NOMO-1 (cell line): ENCODE measurements around the gene PNMA1.

ENCODE experiments used
- DNase-seq, 2 experiments: peaks; one replicate each; lab custom pipeline; 2025; ENCODE audit not compliant: unreplicated experiment in 2 of 2; lab: John Stamatoyannopoulos, UW

The PNMA1 gene, protein sequence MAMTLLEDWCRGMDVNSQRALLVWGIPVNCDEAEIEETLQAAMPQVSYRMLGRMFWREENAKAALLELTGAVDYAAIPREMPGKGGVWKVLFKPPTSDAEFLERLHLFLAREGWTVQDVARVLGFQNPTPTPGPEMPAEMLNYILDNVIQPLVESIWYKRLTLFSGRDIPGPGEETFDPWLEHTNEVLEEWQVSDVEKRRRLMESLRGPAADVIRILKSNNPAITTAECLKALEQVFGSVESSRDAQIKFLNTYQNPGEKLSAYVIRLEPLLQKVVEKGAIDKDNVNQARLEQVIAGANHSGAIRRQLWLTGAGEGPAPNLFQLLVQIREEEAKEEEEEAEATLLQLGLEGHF

DNA sequence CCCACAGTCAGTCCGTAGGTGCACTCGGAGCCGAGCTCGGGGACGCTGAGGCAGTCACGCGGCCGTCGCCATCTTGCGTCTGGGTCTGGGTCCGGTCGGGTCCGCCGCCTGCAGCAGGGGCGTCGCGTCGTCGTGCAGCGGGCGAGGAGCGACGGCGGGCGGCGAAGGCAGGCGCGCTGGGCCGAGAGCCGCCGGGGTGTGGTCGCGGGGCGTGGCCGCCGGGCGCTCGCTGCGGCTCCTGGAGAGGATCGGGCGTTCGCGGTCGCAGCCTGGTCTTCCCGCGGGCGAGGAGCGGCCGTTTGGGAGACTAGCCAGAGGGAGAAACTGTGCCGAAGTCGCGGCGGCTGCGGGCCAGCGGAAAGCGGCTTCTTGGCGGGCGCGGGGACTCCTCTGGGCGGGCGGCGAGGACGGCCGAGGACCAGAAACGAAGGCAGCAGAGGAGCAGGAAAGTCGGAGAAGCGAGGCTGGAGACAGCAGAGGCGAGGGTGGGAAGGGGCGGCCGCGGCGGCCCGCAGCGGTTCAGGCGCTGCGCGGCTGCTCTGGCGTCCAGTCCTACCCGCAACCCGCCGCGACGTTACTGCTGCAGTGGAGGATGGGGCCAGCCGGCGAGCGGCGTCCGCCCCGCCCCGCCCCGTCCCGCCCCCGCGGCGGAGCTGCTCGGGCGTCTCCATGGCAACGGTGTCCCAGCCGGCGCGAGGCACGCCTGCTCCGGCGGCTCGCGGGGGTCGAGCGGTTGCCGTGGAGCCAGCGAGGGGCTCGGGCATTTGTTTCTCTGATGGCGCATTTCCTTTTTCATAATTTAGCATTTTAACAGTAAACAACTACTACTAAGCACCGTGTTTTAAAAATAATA lies at the start of gene PNMA1:
TSS of gene PNMA1 (minus strand) at position 582 of the 853 bp plus-strand sequence. CDS start 745 bp downstream, outside the sequence.
- DNase-seq, result peak; percentile 73 to 75

DNA sequence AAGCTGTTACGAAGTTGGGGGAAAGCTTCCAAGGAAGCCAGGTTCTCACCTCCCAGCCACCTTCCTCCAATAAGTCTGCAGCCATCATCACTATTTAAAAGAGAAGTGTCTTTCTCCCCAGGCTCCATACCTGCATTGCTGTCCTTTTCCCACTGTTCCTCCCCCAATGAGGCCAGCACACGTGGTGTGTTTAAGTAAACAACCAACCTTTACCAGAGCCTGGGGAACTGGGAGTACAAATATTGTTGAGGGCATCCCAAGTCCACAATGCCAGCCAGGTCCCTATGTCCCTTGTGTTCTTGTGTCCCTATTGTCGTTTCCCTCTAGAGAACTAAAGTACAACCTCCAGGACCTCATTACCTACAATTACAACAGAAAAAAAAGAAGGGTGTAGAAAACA lies 49.2 kb upstream of the PNMA1 start:
- DNase-seq, result no peak

DNA sequence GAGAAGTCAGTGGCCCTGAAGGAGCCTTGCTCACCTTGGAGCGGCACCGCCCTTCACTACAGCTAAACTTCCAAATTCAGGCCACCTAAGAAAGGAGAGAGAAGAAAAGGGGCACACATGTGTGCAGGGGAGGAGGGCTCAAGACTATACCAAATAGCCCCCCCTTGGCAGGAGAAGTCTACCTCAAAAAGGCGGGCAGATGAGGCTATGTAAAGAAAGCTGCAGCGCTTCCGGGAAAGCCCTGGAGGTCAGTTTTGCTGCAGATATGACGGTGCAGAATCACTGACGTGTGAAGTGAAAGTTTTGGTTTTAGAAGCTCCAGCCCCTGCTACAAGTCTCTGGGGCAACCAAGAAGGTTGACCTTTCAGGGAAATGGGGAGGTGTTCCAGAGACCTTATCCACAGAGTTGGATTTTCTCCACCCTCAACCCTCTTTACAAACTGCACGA lies 48.2 kb upstream of the PNMA1 start:
- peak; percentile 36 to 43 for DNase-seq

DNA sequence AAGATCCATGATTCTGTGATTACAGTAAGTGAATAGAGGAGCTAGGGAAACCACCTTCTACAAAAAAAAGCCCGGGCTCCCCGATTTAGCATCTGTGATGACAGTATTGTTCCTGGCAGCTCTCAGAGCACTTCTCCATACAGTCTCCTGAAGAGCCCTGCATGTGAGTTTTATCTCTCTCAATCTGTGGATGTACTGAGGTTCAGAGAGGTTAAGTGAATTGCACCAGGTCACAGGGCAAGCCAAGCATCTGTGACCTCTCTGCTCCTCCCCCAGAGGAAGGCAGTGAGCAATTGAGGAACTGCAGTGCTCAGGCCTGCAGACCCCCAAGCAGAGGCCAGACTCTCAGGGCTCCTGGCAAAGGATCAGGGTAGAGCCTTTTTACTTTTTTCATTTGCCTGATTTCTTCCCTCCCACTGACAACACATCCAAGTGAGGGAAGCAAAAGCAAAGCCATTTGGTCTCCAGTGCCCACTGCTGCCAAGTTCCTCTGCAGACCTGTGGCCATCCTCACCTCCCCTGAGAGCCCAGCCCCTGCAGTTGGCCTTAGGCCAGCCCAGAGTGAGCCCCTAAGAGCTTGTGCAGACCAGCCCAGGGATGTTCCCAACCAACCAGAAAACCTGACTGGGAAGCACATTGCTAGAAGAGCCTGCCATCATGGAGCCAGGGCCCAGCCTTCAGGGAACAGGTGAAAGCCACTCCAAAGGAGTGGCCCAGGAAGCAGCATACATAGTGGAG lies 47.6 kb upstream of the PNMA1 start:
- DNase-seq, result no peak

DNA sequence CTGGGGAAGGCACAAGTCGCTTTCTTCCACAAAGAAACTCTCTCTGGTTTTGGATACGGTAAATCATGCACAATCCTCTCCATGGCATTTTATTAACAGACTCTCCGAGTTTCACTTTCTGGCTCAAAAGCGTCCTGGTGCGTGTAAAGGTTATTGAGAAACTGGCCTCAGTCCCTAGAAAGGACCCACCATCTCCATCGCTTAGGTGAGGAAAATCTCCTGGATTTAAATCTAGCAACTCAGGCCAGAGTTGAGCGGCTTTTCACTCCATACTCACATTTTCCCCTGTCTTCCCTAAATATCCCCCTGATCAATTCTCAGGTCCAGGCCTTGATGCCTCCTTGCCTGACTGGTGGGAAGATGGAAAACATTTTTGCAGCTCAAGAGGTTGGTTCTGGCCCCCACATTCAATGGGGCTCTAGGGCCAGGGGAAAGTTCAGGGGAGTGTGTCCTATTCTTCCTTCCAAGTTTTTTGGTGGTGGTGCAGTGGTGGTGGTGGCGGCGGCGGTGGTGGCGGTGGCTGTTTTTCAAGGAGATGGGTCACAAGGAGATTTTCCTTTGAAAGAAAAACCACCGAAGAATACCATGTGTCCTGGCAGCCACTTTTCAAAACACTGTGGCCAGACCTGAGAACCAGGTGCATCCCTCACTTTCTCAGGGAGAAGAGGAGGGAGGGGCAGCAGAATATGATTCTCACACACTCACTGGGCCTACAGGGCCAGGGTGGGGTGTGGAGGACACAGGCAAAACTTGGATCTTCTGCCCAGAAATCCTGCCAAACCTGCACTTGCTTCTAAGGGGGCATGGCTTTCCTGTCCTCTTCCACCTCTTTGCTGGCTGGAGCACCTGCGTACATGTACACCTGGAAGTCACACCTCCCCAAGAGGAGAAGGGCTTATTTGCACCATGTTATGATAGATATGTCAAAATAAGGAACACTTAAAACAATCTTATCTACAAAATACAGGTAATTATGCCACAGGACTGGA lies 46.7 kb upstream of the PNMA1 start:
- peak in 1 of 2 experiments; percentile 57 for DNase-seq

DNA sequence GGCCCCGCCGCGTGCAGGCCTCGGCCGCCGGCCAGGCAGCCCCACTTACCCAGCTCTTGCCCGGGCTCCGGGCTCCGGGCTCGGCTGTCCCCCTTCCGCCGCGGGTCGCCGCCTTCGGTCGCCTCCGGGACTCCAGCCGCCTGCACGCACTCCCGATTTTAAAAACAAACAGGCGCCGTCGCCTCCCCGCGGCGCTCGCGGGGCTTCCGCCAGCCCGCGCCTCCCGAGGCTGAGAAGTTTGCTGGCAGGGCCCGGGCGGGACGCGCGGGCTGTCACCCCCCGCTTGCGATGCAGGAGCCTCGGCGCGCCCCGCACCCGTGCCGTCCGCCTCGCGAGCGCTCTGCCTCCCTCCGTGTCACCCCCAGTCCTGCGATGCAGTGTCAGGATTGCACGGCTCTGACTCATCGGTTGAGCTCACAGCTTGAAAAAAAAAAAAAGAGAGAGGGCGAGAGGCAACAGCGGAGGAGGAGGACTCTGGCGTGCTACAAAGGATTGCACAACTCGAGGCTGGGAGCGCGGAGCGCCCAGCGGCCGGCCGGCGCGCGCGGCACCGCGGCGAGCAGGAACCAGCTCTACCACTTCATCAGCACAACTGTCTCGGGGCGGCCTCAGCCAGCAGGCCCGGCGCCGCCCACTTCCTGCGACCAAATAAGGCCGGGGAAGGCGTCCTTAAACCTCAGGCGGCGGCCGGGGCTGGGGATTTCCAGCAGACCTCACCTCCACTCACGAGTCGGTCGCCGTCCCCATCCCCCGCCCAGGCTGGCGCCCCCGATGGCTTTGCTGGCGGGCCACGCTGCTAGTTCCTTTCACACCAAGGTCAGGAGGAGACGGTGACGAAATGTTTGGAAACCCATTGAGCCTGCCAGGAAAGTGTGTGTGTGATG lies 45.8 kb upstream of the PNMA1 start:
- peak; percentile 98 to 99 for DNase-seq

DNA sequence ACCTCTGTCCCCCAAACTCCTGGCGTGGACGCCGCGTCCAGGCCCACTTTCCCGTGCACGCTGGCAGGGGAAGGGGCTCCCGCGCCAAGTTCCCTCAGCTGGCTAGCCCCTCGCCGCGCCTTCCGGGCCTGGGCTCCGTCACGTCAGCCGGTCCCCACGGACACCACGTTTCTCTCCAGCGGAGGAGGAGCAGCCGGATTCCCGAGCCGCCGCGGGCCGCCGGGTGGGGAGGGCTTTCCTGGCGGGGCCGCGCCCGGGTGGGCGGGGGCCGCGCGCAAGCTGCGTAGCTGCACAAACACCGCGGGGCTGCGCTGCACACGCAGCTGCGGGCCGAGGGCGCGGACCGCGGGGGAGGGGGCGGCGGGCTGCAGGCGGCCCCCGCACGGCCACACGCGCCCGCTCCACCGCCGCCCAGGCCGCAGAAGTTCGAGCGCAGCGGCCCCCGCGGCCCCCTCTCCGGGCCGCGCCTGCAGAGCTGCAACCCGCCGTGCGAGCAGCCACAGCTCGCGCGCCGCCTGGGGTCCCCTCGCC lies 45.1 kb upstream of the PNMA1 start:
- DNase-seq, result peak in 1 of 2 experiments; percentile 25

DNA sequence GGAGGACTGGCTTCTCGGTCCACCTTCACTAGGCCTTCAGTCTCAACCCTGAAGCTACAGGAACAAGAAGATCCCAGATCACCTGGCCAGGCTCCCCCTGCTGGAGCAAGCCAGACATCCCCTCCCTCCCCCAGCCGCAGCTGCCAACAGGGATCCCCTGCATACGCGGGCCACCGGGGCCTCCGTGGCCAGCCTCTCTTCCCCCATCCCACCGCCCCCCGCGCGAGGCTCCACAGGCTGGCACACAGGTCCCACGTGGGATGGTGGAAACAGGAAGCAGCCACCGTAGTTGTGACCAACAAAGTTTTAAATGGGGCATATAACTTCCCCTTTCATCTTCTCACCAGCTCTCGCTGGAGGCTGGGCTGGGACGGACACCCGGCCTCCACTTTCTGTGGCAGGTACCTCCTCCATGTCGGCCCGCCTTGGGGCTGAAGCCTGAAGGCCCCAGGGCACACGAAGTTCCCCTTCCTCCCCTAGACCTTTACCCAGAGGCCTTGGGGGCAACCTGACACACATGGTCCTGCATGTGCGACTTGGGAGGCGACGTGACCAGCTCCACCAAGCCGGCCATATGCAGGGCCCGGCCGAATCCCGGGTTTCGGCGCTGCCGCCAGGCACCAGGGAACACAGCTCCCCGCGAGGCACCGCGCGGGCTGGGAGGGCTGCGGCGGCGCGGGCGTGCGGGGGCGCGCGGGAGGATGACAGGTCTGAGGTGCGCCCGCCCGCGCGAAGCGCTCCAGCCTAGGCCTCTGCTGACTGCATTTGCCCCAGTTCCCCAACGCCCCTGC lies 44.4 kb upstream of the PNMA1 start:
- DNase-seq, result peak; percentile 79 to 95

DNA sequence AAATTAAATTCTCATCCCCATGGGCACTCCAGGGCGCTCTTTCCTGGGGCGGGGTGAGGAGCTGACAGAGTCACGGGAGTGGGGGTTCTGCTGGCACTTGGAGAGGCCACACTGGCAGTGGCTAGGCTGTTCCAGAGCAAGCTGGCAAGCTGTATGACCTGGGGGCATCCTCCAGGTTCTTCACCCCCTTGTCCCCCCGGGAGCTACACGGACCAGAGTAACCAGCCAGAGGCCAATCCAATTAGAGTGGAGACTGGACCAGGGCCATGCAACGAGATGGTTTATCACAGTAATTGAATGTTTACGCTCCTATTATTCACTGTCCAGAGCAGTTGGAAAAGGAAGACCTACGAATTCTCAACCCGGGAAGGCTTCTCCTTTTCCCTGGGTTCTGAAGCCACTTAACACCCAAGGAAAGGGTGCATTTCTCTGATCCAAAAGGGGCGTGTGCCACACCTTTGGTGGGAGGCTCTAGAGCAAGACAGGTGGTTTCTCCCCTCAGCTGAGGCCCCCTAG lies 43.8 kb upstream of the PNMA1 start:
- no peak for DNase-seq

DNA sequence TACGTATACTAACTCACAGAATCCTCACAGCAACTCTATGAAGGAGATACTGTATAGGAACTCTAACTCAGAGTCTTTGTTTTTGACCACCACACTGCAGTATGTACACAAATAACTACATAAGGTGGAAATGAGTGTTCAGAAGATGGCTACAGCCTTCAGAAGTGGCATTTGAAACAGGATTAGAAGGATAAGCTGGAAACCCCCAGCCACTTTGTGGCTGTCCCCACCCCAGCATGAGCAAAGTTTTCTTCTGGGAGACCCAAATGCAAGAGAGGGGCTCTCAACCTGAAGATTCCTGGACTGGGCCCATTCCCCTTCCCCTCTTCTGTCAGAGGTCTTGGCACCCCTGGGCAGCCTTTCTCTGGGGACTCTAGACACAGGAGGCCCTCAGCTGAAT lies 43.2 kb upstream of the PNMA1 start:
- no peak for DNase-seq

DNA sequence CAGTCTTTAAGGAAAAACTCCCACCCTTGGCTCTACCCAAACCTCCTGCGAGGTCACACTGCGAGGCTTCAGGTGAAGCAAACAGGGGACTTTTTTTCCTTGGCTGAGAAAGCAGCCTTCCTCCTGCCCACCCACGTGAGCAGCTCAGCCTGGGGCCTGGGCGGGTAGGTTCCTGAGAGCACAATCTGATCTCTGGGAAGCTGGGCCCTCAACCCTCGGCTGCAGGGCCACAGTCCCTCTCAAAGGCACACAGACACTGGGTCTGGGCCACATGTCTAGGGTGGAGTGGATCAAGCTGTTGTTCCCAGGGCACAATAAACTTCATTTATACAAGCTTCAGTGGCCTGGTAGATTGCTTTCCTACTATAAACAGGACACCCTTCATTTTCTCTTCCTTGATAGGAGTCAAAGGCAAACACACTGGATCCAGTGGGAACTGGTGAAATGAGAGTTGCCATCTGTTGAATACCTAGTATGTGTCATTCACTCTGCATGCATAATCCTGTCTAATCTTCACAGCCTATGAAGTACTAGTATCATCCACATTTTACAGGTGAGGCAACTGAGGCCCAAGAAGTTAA lies 41.3 kb upstream of the PNMA1 start:
- DNase-seq, result no peak

DNA sequence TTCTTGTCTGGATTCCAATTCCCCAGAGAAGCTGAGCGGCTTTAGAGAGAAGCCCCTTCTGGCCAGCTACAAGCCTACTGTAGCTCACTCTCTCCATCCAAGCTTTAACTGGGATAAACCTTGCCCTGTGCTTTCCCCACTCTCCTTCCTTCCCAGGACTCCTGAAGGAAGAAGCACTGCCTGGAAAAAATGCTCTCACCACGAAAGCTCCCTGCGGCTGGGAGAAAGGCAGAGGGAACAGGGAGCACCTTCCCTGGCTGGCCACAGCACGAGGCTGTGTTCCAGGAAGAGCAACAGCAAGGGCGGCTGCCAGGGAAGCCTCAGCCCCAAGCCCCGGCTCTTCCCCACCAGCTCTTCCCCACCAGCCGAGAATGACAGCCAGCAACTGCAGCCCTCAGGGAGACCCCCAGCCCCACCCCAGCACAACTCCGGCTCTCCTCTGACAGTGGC lies 40.8 kb upstream of the PNMA1 start:
- DNase-seq, result no peak

DNA sequence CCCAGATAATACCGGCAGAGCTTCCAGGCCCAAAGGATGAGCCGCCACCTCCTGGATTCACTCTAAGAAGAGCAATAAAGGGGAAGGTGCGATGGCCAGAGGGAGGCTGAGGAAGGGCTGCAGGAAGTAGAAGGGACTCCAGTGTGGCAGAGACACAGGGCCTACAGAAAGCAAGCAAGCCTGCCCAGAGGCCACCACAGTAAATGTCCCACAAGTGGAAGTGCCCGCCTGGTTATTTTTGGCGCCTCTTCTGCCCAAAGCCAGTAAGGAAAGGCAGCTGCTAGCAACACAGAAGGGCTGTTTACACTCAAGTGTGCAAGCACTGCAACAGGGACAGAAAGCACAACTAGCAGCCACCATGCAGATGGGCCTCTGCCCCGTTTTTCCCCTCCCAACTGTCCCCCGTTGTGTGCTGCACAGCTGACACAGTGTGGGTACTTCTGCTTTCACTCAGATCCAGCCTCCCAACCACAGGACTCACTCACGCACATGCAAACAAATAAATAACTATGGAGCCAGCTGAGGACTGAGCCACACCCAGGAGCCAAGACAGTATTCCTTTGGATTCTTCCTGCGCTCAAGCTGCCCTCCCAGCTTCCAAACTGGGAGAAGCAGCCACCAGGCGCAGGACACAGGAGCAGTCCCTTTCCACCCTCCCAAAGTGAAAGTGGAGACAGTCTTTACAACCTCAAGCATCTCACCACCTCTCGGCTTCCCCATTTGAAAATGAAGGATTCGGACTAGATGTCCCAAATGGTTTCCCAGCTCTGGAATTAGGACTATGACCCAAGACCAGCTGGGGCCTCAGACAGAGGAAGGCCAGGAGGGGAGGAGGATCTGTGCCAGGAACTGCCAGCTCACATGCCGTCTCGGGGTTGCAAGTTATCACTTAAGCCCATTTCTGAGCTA lies 40.0 kb upstream of the PNMA1 start:
- peak; percentile 66 to 78 for DNase-seq

DNA sequence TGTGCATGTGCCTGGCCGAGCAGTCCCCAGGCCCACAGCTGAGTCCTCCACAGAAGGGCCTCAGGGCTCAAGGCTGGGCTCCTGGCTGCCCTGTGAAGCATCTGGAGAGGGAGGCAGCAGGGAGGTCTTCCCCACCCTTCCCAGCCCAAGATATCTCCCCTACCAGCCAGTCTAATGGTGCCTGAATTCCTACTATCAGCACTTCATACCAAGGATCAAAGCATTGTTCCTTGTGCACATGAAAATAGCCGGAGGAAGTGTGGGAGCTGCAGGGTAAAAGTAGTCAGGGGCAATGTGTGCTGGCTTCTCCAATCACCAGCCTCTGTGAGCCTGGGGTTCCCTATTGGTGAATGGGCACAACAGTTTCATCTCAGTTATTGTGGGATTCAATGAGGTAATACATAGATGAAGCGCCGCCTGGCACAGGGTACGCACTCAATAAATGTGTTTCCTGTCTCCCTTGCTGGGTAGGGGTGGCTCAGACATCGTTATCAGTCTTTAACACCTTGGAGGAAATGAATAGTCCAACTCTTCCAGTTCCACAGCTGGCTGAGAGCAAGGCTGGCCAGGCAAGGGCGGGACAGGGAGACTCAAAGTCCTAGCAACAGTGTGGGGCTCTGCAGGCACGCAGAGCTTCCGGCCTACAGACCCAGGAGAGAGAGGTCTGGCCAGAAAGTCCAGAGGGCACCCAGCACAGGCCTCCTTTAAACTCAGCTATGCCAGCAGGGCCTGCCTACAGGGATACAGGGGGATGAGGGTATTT lies 39.1 kb upstream of the PNMA1 start:
- no peak for DNase-seq

DNA sequence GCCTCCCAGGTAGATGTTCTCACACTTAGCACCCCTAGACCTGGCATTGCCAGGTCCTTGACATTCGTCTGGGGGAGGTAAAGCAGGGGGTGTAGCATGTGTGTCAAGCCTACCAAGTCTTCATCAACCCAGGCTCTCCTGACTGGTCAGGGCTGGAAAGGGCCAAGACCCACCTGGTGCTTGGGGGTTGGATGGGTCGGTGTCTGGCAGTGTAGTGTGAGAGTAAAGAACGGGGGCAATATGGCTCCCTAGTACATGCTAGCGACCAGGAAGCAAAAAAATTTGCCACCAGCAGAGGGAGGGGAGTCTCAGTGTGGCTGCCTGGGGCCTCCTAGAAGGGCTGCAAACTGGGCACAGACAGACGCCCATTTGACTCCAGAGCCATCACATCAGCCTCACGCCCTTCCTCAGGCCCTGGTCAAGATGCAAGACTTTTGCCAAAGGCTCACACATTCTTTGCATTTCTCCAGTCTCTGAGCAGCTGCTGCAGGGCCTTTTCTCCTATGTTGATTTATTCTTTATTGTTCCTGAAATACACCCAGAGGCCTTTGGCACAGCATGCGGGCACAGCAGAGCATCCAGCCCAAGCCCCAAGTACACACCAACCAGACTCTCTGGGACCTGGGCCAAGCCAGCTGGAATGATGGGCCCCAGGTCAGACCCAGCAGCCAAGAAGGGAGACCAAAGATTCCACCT lies 38.3 kb upstream of the PNMA1 start:
- DNase-seq, result peak in 1 of 2 experiments; percentile 15
